GM11168 (cell line): ENCODE results near the gene CFAP61.

Source experiments
- in situ Hi-C: fragments of 300-500 bp; cut with MboI; formaldehyde crosslinking; loops from one replicate; pipeline ENCODE4 v1.12.0; 2022; ENCODE audit warnings: low sequenced_read_pairs; ENCODE audit not compliant: unreplicated experiment

CFAP61 gene

GRCh38 chr20:20369250-20370093, 317.1 kb downstream of the CFAP61 start:
- in situ Hi-C loops, result no loop called here

- in situ Hi-C loops, result no loop called here
These were observed 317.8 kb downstream of the CFAP61 start for GRCh38 chr20:20370094-20370575.

- in situ Hi-C loops, result no loop called here
These were observed 318.8 kb downstream of the CFAP61 start for GRCh38 chr20:20371083-20371482.

DNA sequence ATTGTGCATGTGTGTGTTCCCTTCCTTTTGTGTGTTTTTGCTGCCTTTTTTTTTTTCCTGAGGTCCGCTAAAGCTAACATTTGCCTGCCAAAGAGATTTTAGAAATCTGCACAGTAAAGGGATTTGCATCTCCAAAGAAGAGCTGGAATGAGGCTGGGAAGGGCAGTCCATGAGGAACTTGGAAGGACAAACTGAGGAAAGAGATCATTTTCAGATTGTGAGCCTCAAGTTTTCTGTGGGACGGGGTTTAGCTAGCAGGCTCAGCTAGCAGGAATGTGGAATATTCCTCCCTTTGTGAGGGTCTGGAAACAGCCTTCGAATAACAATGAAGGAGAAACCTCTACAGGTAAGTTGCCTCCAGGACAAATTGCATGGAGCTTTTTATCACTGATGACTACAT, 319.3 kb downstream of the CFAP61 start:
- in situ Hi-C loops, result no loop called here

- in situ Hi-C loops, result no loop called here
These were observed 320.8 kb downstream of the CFAP61 start for GRCh38 chr20:20373091-20373571.

DNA sequence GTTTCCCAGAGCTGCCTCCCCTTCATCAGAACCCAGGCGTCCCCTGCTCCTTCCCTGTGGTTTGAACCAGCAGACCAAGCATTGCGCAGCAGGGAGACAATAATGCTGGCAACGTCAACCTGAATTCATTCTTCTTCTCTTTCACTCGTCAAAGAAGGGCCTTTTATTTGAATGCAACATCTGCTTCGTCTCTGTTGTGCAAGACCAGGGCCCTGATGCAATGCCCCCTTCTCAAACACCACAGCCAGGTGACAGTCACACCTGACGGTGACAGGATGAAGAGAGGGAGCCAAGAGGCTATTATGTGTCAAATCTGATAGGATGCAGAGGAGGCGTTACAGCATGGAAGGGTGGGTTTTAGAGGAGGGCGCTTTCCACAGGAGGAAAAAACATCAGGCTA, 323.5 kb downstream of the CFAP61 start:
- in situ Hi-C loops, result no loop called here

DNA sequence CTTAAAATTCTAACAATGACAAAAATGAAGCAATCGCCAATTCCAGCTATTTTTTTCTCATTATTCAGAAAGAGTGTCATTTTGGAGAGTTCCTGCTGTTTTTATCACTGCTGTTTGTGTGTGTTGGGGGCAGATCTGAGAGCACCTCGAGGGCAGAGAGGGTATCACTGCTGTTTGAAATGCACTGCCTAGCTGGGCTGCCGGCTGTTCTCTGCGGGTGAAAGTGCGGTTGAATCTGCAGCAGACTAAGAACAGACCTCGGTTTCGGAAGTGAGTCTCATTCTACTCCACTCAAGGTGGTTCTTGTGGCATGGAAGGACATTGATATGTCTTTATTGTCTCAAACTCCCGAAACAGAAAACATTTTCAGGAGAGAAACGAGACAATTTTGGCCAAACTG, 333.9 kb downstream of the CFAP61 start:
- in situ Hi-C loops, result no loop called here

DNA sequence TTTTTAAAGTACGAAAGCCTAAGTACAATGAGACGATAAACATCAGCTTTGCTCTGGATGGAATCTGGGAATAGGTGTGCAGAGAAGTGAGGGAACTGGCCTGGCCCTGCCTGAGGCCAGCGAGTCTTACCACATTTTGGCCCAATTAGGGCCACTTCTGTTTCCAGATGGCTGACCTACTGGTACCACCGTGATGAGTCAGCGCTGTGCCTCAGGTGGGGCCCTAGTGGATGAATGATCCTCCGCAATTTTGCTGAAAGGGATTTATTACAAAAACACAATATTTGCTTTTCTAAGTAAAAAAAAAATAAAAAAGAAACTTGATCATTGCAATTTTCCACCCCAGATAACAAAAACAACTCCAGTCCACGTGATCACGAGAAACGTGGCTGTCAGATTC, 338.1 kb downstream of the CFAP61 start:
- in situ Hi-C loops, result no loop called here

DNA sequence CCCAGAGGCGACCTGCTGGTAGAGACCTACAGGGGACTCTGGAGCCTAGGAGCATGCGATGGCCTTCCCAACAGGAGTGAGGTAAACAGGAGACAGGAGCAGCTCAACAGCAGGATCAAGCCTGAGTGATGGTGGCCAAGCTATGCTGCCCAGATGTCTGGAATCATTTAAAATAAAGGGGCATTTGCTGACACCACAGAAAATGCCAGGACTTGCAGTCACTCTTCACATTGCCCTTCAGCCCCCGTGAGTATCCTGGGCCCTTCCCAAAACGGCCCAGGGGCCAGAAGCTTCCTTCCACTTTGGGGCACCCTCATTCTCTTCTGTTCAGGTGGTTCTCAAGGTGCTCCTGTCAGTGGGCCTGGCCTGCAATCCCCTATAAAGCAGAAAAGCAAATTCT, 338.8 kb downstream of the CFAP61 start:
- in situ Hi-C loops, result no loop called here

DNA sequence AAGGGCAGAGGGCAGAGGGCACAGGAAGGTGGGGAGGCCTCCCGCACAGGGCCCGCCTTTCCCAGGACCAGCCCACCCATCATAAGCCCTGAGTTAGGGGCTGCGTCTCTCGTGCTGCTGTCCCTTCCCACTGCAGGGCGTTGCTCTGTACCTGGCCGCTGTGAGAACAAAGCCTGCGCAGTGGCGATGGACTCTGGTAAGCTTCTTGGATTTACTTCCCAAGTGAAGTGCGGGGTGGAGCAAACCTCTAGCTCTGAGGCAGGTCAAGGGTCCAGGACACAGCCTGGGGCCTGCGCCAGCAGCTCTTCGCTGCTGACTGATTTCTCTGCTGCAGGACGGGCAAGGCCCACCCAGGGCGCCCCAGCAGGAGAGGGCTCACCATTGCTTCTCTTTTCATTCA, 339.4 kb downstream of the CFAP61 start:
- in situ Hi-C loops, result no loop called here

DNA sequence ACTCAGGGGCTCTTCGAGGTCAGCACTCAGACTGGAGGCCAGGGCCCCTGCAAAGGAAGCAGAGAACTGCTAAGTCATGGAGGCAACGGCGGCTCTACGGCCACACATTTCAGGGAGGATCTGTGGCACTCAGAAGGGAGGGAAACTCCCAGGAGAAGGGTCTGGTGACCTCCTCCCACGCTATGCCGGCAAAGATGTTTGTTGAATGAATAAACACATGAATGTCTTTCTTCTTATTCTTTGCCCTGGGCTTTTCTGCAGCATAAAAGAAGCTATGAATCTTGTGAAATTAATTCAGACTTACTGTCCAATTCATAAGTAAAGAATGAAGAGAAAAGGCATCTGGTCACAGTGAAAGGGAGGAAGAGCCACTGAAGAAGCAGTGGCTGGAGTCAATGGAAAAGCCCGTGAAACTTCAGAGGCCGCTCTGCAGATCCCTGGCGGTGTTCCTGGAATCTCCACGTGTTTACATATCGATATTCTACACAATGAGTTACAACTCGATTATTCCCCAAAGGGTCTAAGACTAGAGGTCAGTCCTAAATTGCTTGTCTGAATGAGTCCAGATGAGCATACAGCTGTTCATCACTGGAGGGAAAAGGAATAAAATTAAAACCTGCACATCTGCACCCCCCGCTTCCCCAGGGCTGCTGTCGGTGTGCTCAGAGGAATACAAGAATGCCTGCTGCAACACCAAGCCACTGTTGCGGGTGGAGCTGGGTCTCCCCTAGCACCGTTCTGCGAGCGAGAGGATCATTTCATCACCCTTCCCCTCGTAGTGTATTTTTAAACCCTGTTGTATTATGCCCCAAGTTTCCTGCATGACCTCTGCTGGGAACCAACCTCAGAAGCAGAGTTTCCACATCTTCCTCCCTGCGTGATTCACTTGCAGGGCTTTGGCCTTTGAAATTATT, 341.1 kb downstream of the CFAP61 start:
- in situ Hi-C loops, result no loop called here

GRCh38 chr20:20395087-20395486, 342.8 kb downstream of the CFAP61 start:
- in situ Hi-C loops, result no loop called here

DNA sequence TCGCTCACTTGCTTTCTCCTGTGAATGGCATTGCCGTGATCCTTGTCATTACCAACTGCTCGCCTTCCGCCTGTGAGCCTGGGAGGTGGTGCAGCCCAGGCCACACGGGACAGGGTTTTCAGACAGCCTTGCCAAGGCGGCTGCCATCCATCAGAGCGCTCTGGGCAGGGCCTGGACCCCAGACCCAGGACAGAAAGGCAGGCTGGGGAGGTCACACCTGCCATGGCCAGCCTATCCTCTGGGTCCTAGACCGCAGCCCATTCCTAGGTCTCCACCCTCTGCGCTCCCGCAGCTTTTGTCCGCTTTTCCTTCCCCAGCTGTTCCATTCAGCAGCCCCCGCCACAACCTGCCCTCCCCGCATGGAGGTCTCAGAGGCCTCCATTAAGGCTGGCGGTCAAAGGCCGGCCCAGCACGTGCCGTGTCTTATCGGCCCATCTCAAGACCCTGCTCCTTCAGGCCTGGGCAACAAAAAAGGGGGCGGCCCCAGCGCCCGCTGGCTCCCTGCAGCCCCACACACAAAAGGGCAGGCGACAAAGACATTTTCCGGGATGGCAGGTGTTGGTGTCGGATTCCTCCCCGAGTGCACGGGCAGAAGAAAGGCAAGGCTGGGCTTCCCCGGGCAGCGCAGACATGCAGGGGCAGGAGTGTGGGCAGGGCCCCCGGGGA, 343.7 kb downstream of the CFAP61 start:
- in situ Hi-C loops, result no loop called here

DNA sequence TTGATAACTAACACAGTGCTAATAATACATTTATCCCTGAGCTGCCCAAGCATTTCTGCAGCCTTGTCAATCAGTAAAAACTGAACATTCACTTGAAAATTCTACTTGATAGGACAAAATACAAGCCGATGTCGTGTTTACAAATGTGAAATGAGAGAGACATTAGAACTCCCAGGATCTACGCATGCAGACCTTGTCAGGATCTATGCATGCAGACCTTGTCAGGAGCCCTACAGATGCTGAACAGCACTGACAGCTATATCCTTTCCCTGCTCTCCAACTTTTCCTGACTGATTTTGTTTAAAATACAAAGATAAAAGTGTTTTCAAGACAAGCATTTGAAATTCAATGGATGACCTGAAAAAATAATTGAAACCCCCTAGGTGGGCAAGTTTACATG, 344.5 kb downstream of the CFAP61 start:
- in situ Hi-C loops, result no loop called here

GRCh38 chr20:20398123-20398522, 345.8 kb downstream of the CFAP61 start:
- in situ Hi-C loops, result no loop called here

- in situ Hi-C loops, result no loop called here
These were observed 347.5 kb downstream of the CFAP61 start for GRCh38 chr20:20399531-20400500.

GRCh38 chr20:20401991-20402390, 349.7 kb downstream of the CFAP61 start:
- in situ Hi-C loops, result no loop called here

DNA sequence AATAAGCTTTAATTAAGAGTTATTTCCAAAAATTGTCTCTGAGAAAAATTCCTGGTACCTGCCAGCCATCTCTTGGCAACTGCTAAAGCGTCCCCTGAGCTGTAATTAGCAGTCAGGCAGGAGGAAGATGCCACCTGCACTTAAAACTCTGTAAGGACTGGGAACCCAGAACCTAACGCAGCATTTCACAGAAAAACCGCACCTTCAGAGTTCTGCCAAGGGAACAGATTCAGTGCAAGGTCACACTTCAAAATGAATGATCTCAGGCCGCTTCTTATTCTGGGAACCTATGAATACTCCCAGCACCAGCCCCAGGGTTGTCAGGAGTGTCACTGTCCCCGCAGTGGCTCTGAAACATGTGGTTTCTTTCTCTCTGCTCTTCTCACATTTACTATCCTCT, 352.3 kb downstream of the CFAP61 start:
- in situ Hi-C loops, result no loop called here

DNA sequence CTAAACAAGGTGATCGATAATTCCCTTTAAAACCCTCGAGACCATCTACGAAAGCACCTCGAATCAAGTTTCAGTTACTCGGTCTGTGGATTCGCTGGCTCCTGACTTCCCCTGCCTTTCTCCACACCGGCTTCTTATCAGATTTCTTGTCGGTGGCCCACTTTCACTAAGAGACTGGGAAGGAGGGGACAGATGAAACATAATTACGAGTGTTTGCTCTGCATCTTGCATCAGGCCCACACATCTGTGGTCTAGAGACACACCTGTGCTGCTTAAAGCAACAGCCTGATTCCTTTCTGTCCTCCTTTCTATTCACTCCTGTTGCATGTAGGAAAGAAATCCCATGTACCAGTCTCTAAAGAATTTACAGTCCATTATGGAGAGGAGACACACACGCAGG, 353.3 kb downstream of the CFAP61 start:
- in situ Hi-C loops, result no loop called here
